ENCODE measurements around the gene RALGAPA2. TPM values are rescaled to one million over a fixed set of nuclear protein-coding genes. Genes with fewer than 3 reads are reported as not detected.

RALGAPA2 gene
- total RNA-seq, 4 donors from 2014 or later, result 18.4 to 27.4 (median 25.2) TPM

- 28 to 46% methylated on average over 3 to 6 of the region's 6 CpGs for WGBS, 2 donors (ENCODE audit: low coverage in 1 of 2)
Measured at GRCh38 chr20:20410678-20411077, 301.8 kb downstream of the RALGAPA2 start.

GRCh38 chr20:20409331-20409730, 303.1 kb downstream of the RALGAPA2 start:
- WGBS, 2 donors (ENCODE audit: low coverage in 1 of 2), result 84 to 90% methylated on average over 2 of the region's 4 CpGs
- no peak for TF ChIP-seq POLR2A (IDR thresholded peaks at IDR 0.05)
- no peak for TF ChIP-seq EP300 (IDR thresholded peaks at IDR 0.05)
- TF ChIP-seq CTCF (IDR thresholded peaks at IDR 0.05), result no peak
- no peak for TF ChIP-seq POLR2AphosphoS5 (IDR thresholded peaks at IDR 0.05)
- no peak overlapping the region for H3K27ac ChIP-seq
- ATAC-seq, result no peak
- no peaks in the 10 kb centered on the region for H3K9me3 ChIP-seq
- no peaks in the 10 kb centered on the region for H3K4me1 ChIP-seq
- no peak overlapping the region for H3K4me3 ChIP-seq
- peaks cover 0 to 26% of the 10 kb centered on the region in 2 donors for H3K36me3 ChIP-seq
- no peaks in the 10 kb centered on the region for H3K27me3 ChIP-seq

More at GRCh38 chr20:20410678-20411077, 301.8 kb downstream of the RALGAPA2 start:
- no peak overlapping the region for H3K27ac ChIP-seq
- H3K9me3 ChIP-seq, result no peaks in the 10 kb centered on the region
- TF ChIP-seq POLR2AphosphoS5 (IDR thresholded peaks at IDR 0.05) (no peak), EP300 (IDR thresholded peaks at IDR 0.05) (no peak), POLR2A (IDR thresholded peaks at IDR 0.05) (no peak), CTCF (IDR thresholded peaks at IDR 0.05) (no peak)
- ATAC-seq, result no peak
- H3K27me3 ChIP-seq, result no peaks in the 10 kb centered on the region
- H3K36me3 ChIP-seq, result peaks cover 0 to 17% of the 10 kb centered on the region in 2 donors
- H3K4me1 ChIP-seq, result no peaks in the 10 kb centered on the region
- no peak overlapping the region for H3K4me3 ChIP-seq

- H3K27ac ChIP-seq, result no peak overlapping the region
- ATAC-seq, result no peak
- no peak overlapping the region for H3K4me3 ChIP-seq
- WGBS, 2 donors (ENCODE audit: low coverage in 1 of 2), result 60 to 64% methylated on average over 6 of the region's 6 CpGs
- no peaks in the 10 kb centered on the region for H3K4me1 ChIP-seq
- peaks cover 0 to 37% of the 10 kb centered on the region in 2 donors for H3K36me3 ChIP-seq
- no peak for TF ChIP-seq CTCF (IDR thresholded peaks at IDR 0.05)
- no peak for TF ChIP-seq POLR2A (IDR thresholded peaks at IDR 0.05)
- TF ChIP-seq POLR2AphosphoS5 (IDR thresholded peaks at IDR 0.05), result no peak
- TF ChIP-seq EP300 (IDR thresholded peaks at IDR 0.05), result no peak
- no peaks in the 10 kb centered on the region for H3K27me3 ChIP-seq
- no peaks in the 10 kb centered on the region for H3K9me3 ChIP-seq
Measured at GRCh38 chr20:20407891-20408805, 304.3 kb downstream of the RALGAPA2 start.

- H3K4me3 ChIP-seq, result no peak overlapping the region
- no peak for TF ChIP-seq EP300 (IDR thresholded peaks at IDR 0.05)
- no peak for TF ChIP-seq POLR2A (IDR thresholded peaks at IDR 0.05)
- no peak for TF ChIP-seq CTCF (IDR thresholded peaks at IDR 0.05)
- TF ChIP-seq POLR2AphosphoS5 (IDR thresholded peaks at IDR 0.05), result no peak
- 69 to 91% methylated on average over 1 to 2 of the region's 2 CpGs for WGBS, 2 donors (ENCODE audit: low coverage in 1 of 2)
- H3K36me3 ChIP-seq, result peaks cover 0 to 43% of the 10 kb centered on the region in 2 donors
- no peak for ATAC-seq
- H3K27me3 ChIP-seq, result no peaks in the 10 kb centered on the region
- no peaks in the 10 kb centered on the region for H3K9me3 ChIP-seq
- no peak overlapping the region for H3K27ac ChIP-seq
- no peaks in the 10 kb centered on the region for H3K4me1 ChIP-seq
Measured at GRCh38 chr20:20406306-20406705, 306.1 kb downstream of the RALGAPA2 start.

GRCh38 chr20:20405623-20406022, 306.8 kb downstream of the RALGAPA2 start:
- Histone ChIP-seq H3K9me3 (no peaks in the 10 kb centered on the region), H3K4me1 (no peaks in the 10 kb centered on the region), H3K27me3 (no peaks in the 10 kb centered on the region), H3K36me3 (peaks cover 0 to 43% of the 10 kb centered on the region in 2 donors), H3K4me3 (no peak overlapping the region), H3K27ac (no peak overlapping the region)
- no peak for ATAC-seq
- WGBS, 2 donors (ENCODE audit: low coverage in 1 of 2), result 88 to 90% methylated on average over 9 to 10 of the region's 10 CpGs
- no peak for TF ChIP-seq EP300 (IDR thresholded peaks at IDR 0.05)
- TF ChIP-seq CTCF (IDR thresholded peaks at IDR 0.05), result no peak
- no peak for TF ChIP-seq POLR2AphosphoS5 (IDR thresholded peaks at IDR 0.05)
- TF ChIP-seq POLR2A (IDR thresholded peaks at IDR 0.05), result no peak
